HEK293 (cell line): ENCODE measurements around the gene MLLT3.

Experiments
- CTCF ChIA-PET: fragments of 350-600 bp; formaldehyde crosslinking; extraction: SDS; loops from one replicate; lab custom pipeline; 2021; ENCODE audit warnings: antibody characterized with exemption; lab: Yijun Ruan, JAX
- POLR2A ChIA-PET: fragments of 300-600 bp; formaldehyde crosslinking; extraction: SDS; loops from one replicate; lab custom pipeline; 2020; ENCODE audit warnings: antibody characterized with exemption, inconsistent platforms; lab: Yijun Ruan, JAX
- H3K27ac ChIP-seq: fragments of 200-500 bp; sonication (Bioruptor generic); 2 replicates; pipeline ENCODE4 v1.5.1; 2014; ENCODE audit warnings: low read depth, low read length, control low read depth, inconsistent platforms; ENCODE audit errors: extremely low read depth
- H3K36me3 ChIP-seq, 2 experiments: fragments of 200-500 bp in 1 of 2; sonication (Bioruptor generic) in 1 of 2; 1 replicate in 1 of 2; 2 replicates in 1 of 2; pipeline ENCODE4 v1.5.1; 2014 to 2017; ENCODE audit warnings: inconsistent platforms in 2 of 2, low read length in 2 of 2; ENCODE audit not compliant: control insufficient read depth in 2 of 2, insufficient read depth in 1 of 2
- H3K4me1 ChIP-seq: fragments of 200-500 bp; sonication (Bioruptor generic); 2 replicates; pipeline ENCODE4 v1.5.1; 2014; ENCODE audit warnings: mild to moderate bottlenecking, low read length, inconsistent platforms; ENCODE audit not compliant: control insufficient read depth, insufficient read depth
- H3K4me3 ChIP-seq: 2 replicates; pipeline ENCODE4 v1.5.1; 2011; ENCODE audit warnings: low read depth, mild to moderate bottlenecking, control low read depth, low read length, moderate library complexity
- H3K9me3 ChIP-seq: fragments of 200-500 bp; sonication (Bioruptor generic); 2 replicates; pipeline ENCODE4 v1.5.1; 2014; ENCODE audit warnings: low read depth, low read length, inconsistent platforms; ENCODE audit not compliant: control insufficient read depth, insufficient read depth
- HOXC10 ChIP-seq: sonication (generic); formaldehyde crosslinking; IDR thresholded peaks from 2 replicates; pipeline ENCODE4 v1.8.1; 2023; ENCODE audit warnings: mild to moderate bottlenecking, missing genetic modification reagents
- HOXD13 ChIP-seq: sonication (generic); formaldehyde crosslinking; IDR thresholded peaks from 2 replicates; pipeline ENCODE4 v1.8.0; 2022; ENCODE audit warnings: missing genetic modification reagents, borderline replicate concordance
- IKZF3 ChIP-seq: fragments of 450-650 bp; IDR thresholded peaks from 2 replicates; pipeline ENCODE4 v1.5.0; 2018; ENCODE audit warnings: missing biosample characterization, mild to moderate bottlenecking, missing genetic modification characterization, moderate library complexity
- MZF1 ChIP-seq: fragments of 450-650 bp; formaldehyde crosslinking; IDR thresholded peaks from 2 replicates; pipeline ENCODE4 v1.5.1; 2017; ENCODE audit warnings: missing biosample characterization, missing genetic modification characterization, borderline replicate concordance
- OSR2 ChIP-seq: fragments of 450-650 bp; formaldehyde crosslinking; IDR thresholded peaks from 2 replicates; pipeline ENCODE4 v1.5.1; 2016; ENCODE audit warnings: missing biosample characterization, missing genetic modification characterization
- PRDM10 ChIP-seq: fragments of 450-650 bp; formaldehyde crosslinking; IDR thresholded peaks from 2 replicates; pipeline ENCODE4 v1.5.1; 2016; ENCODE audit warnings: missing biosample characterization, missing genetic modification characterization
- SCRT1 ChIP-seq: fragments of 450-650 bp; formaldehyde crosslinking; IDR thresholded peaks from 2 replicates; pipeline ENCODE4 v1.5.1; 2016; ENCODE audit warnings: missing biosample characterization, missing genetic modification characterization, borderline replicate concordance
- SETDB1 ChIP-seq: IDR thresholded peaks from one replicate; pipeline ENCODE4 v1.6.1; 2017; ENCODE audit warnings: mild to moderate bottlenecking, low read length, moderate library complexity, mixed read lengths; ENCODE audit not compliant: insufficient read length
- TRIM28 ChIP-seq: IDR thresholded peaks from 2 replicates; pipeline ENCODE4 v1.6.1; 2011; ENCODE audit warnings: low read length, control low read depth, borderline replicate concordance
- ZBTB44 ChIP-seq: fragments of 450-650 bp; IDR thresholded peaks from 2 replicates; pipeline ENCODE4 v1.5.1; 2018; ENCODE audit warnings: missing biosample characterization, mild to moderate bottlenecking, missing genetic modification characterization
- ZBTB8A ChIP-seq: fragments of 450-650 bp; formaldehyde crosslinking; IDR thresholded peaks from 2 replicates; pipeline ENCODE4 v1.5.1; 2016; ENCODE audit warnings: missing biosample characterization, missing genetic modification characterization
- ZNF248 ChIP-seq: fragments of 450-650 bp; formaldehyde crosslinking; IDR thresholded peaks from 2 replicates; pipeline ENCODE4 v1.5.1; 2017; ENCODE audit warnings: missing biosample characterization, missing genetic modification characterization
- ZNF423 ChIP-seq: fragments of 450-650 bp; formaldehyde crosslinking; IDR thresholded peaks from 2 replicates; pipeline ENCODE4 v1.5.1; 2016; ENCODE audit warnings: missing biosample characterization, missing genetic modification characterization
- ZNF544 ChIP-seq: fragments of 450-650 bp; formaldehyde crosslinking; IDR thresholded peaks from 2 replicates; pipeline ENCODE4 v1.5.0; 2017; ENCODE audit warnings: missing biosample characterization, missing genetic modification characterization
- ZNF549 ChIP-seq: fragments of 450-650 bp; IDR thresholded peaks from 2 replicates; pipeline ENCODE4 v1.5.1; 2018; ENCODE audit warnings: missing biosample characterization, missing genetic modification characterization, mild to moderate bottlenecking, inconsistent platforms, moderate library complexity
- ZNF561 ChIP-seq: fragments of 450-650 bp; IDR thresholded peaks from 2 replicates; pipeline ENCODE4 v1.5.1; 2018; ENCODE audit warnings: missing biosample characterization, missing genetic modification characterization, borderline replicate concordance
- ZNF658 ChIP-seq: fragments of 450-650 bp; formaldehyde crosslinking; IDR thresholded peaks from 2 replicates; pipeline ENCODE4; 2016; ENCODE audit warnings: missing biosample characterization, missing genetic modification characterization
- ZNF791 ChIP-seq: fragments of 450-650 bp; formaldehyde crosslinking; IDR thresholded peaks from 2 replicates; pipeline ENCODE4 v1.5.1; 2016; ENCODE audit warnings: missing biosample characterization, missing genetic modification characterization
- TF ChIP-seq, protein P1 (sequence below): fragments of 450-650 bp; formaldehyde crosslinking; conservative IDR thresholded peaks from 2 replicates; pipeline ENCODE4 v1.5.1; 2016; ENCODE audit warnings: low read depth, missing biosample characterization, missing genetic modification characterization
- TF ChIP-seq, protein P2 (sequence below): fragments of 450-650 bp; formaldehyde crosslinking; IDR thresholded peaks from 2 replicates; pipeline ENCODE4 v1.5.1; 2016; ENCODE audit warnings: missing biosample characterization, missing genetic modification characterization
- TF ChIP-seq, protein P3 (sequence below): fragments of 450-650 bp; formaldehyde crosslinking; IDR thresholded peaks from 2 replicates; pipeline ENCODE4 v1.5.1; 2016; ENCODE audit warnings: missing biosample characterization, missing genetic modification characterization

The MLLT3 gene

GRCh38 chr9:20414150-20414549, 208.1 kb downstream of the MLLT3 start (continued):
- TF ChIP-seq, protein P1, sequence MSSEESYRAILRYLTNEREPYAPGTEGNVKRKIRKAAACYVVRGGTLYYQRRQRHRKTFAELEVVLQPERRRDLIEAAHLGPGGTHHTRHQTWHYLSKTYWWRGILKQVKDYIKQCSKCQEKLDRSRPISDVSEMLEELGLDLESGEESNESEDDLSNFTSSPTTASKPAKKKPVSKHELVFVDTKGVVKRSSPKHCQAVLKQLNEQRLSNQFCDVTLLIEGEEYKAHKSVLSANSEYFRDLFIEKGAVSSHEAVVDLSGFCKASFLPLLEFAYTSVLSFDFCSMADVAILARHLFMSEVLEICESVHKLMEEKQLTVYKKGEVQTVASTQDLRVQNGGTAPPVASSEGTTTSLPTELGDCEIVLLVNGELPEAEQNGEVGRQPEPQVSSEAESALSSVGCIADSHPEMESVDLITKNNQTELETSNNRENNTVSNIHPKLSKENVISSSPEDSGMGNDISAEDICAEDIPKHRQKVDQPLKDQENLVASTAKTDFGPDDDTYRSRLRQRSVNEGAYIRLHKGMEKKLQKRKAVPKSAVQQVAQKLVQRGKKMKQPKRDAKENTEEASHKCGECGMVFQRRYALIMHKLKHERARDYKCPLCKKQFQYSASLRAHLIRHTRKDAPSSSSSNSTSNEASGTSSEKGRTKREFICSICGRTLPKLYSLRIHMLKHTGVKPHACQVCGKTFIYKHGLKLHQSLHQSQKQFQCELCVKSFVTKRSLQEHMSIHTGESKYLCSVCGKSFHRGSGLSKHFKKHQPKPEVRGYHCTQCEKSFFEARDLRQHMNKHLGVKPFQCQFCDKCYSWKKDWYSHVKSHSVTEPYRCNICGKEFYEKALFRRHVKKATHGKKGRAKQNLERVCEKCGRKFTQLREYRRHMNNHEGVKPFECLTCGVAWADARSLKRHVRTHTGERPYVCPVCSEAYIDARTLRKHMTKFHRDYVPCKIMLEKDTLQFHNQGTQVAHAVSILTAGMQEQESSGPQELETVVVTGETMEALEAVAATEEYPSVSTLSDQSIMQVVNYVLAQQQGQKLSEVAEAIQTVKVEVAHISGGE (tag by site-specific recombination) = no peak
- no peak for TF ChIP-seq ZNF549 (tag by site-specific recombination)
- peak; percentile 52; the same call in 1 of the 2 replicates for TF ChIP-seq OSR2
- TF ChIP-seq, protein P2, sequence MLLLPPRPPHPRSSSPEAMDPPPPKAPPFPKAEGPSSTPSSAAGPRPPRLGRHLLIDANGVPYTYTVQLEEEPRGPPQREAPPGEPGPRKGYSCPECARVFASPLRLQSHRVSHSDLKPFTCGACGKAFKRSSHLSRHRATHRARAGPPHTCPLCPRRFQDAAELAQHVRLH (tag by site-specific recombination) = no peak

DNA sequence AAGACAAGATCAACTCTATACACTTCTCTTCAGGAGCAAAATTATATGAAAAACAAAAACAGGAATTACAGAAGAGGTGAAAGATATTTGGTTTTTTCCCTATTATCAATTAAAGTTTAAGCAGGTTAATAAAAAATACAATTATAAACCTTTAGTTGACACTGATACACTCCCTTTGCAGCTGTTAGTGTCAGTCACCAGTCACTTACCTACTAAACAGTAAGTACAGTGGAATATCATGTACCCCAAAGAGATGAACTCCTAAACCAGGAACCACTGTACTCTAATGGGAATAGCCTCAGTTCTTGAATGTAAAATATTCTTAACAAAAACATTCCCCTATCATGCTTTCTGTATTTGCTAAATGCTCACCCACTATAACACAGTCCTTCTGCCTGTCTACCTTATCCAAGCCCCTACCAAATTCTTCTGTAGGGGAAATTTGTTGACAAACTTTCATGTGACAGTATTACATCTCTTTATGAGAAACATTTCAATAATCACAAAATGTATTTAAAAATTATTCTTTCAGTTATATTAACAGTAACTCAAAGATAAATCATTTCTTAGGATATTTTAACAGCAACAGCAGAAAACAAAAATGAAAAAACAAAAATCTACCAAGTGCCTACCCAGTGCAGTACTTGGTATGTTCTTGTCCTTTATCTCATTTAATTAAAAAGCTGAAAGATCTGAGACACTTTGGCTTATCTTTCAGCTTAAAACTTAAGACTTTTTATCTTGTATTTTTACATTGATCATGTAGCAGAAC, 212.8 kb downstream of the MLLT3 start:
- CTCF ChIA-PET = interaction anchor here (0.6 kb wide), 1 partner anchor 18 kb away, joined by 3 read pairs; no protein-coding TSS in a partner anchor
- Histone ChIP-seq H3K27ac (no peak overlapping the region), H3K9me3 (no peaks in the 10 kb centered on the region), H3K4me1 (peaks cover 2% of the 10 kb centered on the region; the same call in 1 of the 2 replicates), H3K4me3 (no peak overlapping the region), H3K36me3 (peaks cover 0 to 7% of the 10 kb centered on the region in 2 experiments; a peak in 1 of 3 replicates)
- POLR2A ChIA-PET = no interaction called here
- TF ChIP-seq PRDM10 (tag by site-specific recombination) (peak; percentile 94), ZNF248 (no peak)
- TF ChIP-seq, all 188 proteins: peak for 1

- ChIA-PET POLR2A (no interaction called here), CTCF (no interaction called here)
- peaks cover 0 to 1% of the 10 kb centered on the region in 2 experiments; a peak in 1 of 3 replicates for H3K36me3 ChIP-seq
- H3K4me1 ChIP-seq = peaks cover 2% of the 10 kb centered on the region; the same call in 1 of the 2 replicates
- H3K27ac ChIP-seq = no peak overlapping the region
- no peak overlapping the region for H3K4me3 ChIP-seq
- no peaks in the 10 kb centered on the region for H3K9me3 ChIP-seq
- TF ChIP-seq ZNF791 (tag by site-specific recombination) (no peak), HOXC10 (CRISPR knock-in tag) (no peak), ZNF658 (tag by site-specific recombination) (no peak), TRIM28 (peak; percentile 34; the same call in 1 of the 2 replicates), ZNF544 (tag by site-specific recombination) (no peak), SETDB1 (no peak), MZF1 (tag by site-specific recombination) (peak; percentile 62; the same call in 1 of the 2 replicates), HOXD13 (CRISPR knock-in tag) (0 out of 2 replicates have a peak, but pooled peaks have one; percentile 41), IKZF3 (tag by site-specific recombination) (peak; percentile 66; the same call in 1 of the 2 replicates), OSR2 (peak; percentile 90), ZNF423 (tag by site-specific recombination) (peak; percentile 67), SCRT1 (peak; percentile 60; the same call in 1 of the 2 replicates), ZBTB8A (tag by site-specific recombination) (peak; percentile 38; the same call in 1 of the 2 replicates), ZBTB44 (peak; percentile 81), ZNF561 (tag by site-specific recombination) (peak; percentile 69; the same call in 1 of the 2 replicates)
- TF ChIP-seq, protein P3, sequence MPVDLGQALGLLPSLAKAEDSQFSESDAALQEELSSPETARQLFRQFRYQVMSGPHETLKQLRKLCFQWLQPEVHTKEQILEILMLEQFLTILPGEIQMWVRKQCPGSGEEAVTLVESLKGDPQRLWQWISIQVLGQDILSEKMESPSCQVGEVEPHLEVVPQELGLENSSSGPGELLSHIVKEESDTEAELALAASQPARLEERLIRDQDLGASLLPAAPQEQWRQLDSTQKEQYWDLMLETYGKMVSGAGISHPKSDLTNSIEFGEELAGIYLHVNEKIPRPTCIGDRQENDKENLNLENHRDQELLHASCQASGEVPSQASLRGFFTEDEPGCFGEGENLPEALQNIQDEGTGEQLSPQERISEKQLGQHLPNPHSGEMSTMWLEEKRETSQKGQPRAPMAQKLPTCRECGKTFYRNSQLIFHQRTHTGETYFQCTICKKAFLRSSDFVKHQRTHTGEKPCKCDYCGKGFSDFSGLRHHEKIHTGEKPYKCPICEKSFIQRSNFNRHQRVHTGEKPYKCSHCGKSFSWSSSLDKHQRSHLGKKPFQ = peak; percentile 69
Observed at GRCh38 chr9:20408513-20408912, 213.8 kb downstream of the MLLT3 start.
